BE2C (cell line): ENCODE data around the gene LYG1.
"Not testable (repeated sequence)": the region's sequence is repeated elsewhere in the genome, so short reads cannot be mapped to it uniquely, and the experiment has no call there.

Experiments
- DNase-seq: peaks from one replicate; pipeline ENCODE4 v3.0.0-alpha.2; 2020
- H3K27me3 ChIP-seq: fragments of 250-450 bp; sonication (Bioruptor Pico); 2 replicates; pipeline ENCODE4 v1.5.1; 2020; ENCODE audit warnings: mild to moderate bottlenecking
- H3K36me3 ChIP-seq: fragments of 250-450 bp; sonication (Bioruptor Pico); 2 replicates; pipeline ENCODE4 v1.5.1; 2020; ENCODE audit warnings: mild to moderate bottlenecking
- H3K4me1 ChIP-seq: fragments of 250-450 bp; sonication (Bioruptor Pico); 2 replicates; pipeline ENCODE4 v1.5.1; 2020
- H3K4me3 ChIP-seq: 2 replicates; pipeline ENCODE4 v1.5.1; 2011; ENCODE audit warnings: low read depth, low read length
- H3K9me3 ChIP-seq: fragments of 250-450 bp; sonication (Bioruptor Pico); 2 replicates; pipeline ENCODE4 v1.5.1; 2020
- TF ChIP-seq, protein P1 (sequence below): IDR thresholded peaks from 2 replicates; pipeline ENCODE4 v1.5.1; 2012; ENCODE audit warnings: mild to moderate bottlenecking, low read depth, low read length

Gene LYG1

DNA sequence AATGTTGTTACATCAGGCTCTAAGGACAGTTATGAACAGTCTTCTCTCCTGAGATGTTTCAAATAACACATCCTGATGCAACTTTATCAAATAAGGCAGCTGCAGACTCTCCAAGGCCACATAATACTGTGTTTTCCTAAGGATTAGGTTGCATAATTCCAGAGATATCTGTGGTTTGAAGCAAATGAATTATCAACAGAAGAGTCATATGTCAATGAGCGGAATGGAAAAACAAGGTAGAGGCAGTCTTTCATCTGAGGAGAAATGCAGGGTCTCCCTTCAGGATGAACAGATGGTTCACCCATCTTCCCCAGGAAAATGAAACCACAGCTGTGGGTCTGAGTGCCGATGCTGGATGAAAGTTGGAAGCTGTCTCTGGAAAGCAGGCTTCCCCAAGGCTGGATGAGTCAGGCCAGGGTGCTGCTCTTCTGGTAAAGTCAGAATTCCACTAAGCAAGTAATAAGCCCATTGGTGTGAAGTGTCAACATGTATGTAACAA is 22.2 kb downstream of the LYG1 start:
- no peak overlapping the region for H3K4me3 ChIP-seq
- no peak for DNase-seq

DNA sequence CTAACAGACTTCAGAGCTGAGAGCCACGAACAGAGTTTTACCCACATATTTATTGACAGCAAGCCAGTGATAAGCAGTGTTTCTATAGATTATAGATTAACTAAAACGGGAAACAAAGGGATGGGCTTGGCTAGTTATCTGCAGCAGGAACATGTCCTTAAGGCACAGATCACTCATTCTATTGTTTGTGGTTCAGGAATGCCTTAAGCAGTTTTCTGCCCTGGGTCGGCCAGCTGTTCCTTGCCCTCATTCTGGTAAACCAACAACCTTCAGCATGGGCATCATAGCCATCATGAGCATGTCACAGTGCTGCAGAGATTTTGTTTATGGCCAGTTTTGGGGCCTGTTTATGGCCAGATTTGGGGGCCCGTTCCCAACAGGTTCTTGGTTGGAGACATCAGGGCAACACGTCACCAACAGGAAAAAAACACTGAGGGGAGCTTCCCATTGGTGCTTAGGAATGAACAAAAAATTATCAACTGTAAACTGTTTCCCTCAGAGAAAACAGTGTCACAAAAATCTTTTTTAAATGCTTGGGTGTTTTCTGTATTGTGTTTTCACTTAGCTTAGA is 22.7 kb downstream of the LYG1 start:
- H3K4me1 ChIP-seq, H3K27me3 ChIP-seq, DNase-seq, H3K4me3 ChIP-seq, H3K9me3 ChIP-seq, H3K36me3 ChIP-seq: not testable (repeated sequence)

More for the DNA sequence above, 22.2 kb downstream of the LYG1 start:
- no peaks in the 10 kb centered on the region for H3K4me1 ChIP-seq
- H3K9me3 ChIP-seq, result no peaks in the 10 kb centered on the region
- no peaks in the 10 kb centered on the region for H3K36me3 ChIP-seq
- TF ChIP-seq, protein P1, sequence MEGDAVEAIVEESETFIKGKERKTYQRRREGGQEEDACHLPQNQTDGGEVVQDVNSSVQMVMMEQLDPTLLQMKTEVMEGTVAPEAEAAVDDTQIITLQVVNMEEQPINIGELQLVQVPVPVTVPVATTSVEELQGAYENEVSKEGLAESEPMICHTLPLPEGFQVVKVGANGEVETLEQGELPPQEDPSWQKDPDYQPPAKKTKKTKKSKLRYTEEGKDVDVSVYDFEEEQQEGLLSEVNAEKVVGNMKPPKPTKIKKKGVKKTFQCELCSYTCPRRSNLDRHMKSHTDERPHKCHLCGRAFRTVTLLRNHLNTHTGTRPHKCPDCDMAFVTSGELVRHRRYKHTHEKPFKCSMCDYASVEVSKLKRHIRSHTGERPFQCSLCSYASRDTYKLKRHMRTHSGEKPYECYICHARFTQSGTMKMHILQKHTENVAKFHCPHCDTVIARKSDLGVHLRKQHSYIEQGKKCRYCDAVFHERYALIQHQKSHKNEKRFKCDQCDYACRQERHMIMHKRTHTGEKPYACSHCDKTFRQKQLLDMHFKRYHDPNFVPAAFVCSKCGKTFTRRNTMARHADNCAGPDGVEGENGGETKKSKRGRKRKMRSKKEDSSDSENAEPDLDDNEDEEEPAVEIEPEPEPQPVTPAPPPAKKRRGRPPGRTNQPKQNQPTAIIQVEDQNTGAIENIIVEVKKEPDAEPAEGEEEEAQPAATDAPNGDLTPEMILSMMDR, result no peak
- H3K27me3 ChIP-seq, result no peaks in the 10 kb centered on the region

DNA sequence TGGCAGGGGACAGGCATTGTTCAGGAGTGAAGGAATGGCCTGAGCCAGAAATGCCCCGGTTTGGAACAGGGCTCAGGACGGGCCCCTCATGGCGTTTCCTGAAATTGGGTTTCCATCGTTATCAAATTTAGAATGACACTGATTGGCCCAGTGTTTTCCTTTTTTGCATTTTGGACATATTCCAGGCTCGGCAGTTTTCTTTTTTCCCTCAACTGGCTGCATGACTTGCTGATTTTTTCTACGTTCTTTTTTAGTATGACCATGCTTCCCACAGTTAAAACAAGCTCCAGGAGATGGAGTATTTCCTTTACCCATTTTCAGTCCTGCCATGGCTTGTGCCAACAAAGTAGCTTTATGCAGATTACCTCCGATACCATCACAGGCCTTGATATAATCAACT is 25.1 kb downstream of the LYG1 start:
- Histone ChIP-seq H3K36me3 (no peaks in the 10 kb centered on the region), H3K4me1 (no peaks in the 10 kb centered on the region), H3K9me3 (no peaks in the 10 kb centered on the region), H3K27me3 (no peaks in the 10 kb centered on the region), H3K4me3 (no peak overlapping the region)
- no peak for DNase-seq
- TF ChIP-seq, protein P1, result no peak

- Histone ChIP-seq H3K36me3 (no peaks in the 10 kb centered on the region), H3K4me3 (no peak overlapping the region), H3K4me1 (no peaks in the 10 kb centered on the region), H3K27me3 (no peaks in the 10 kb centered on the region), H3K9me3 (no peaks in the 10 kb centered on the region)
- TF ChIP-seq, protein P1, result no peak
- DNase-seq, result no peak
Measured at GRCh38 chr2:99261242-99261641, 39.8 kb downstream of the LYG1 start.

DNA sequence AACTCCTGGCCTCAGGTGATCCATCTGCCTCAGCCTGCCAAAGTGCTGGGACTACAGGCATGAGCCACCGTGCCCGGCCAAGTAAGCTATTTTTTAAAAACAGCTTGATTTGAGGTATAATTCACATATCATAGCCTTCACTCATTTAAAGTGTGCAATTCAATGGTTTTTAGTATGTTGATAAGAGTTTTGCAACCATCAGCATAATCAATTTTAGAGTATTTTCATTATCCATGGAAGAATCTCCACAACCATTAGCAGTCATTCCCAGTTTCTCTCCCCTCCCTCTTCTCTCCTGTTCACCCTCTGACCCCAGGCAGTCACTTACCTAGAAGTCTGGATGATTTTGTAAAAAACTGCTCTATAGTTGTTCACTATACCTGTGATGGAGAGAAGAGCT is 40.8 kb downstream of the LYG1 start:
- H3K27me3 ChIP-seq, result no peaks in the 10 kb centered on the region
- no peaks in the 10 kb centered on the region for H3K9me3 ChIP-seq
- H3K4me3 ChIP-seq, result no peak overlapping the region
- H3K4me1 ChIP-seq, result no peaks in the 10 kb centered on the region
- TF ChIP-seq, protein P1, result no peak
- H3K36me3 ChIP-seq, result no peaks in the 10 kb centered on the region
- no peak for DNase-seq

DNA sequence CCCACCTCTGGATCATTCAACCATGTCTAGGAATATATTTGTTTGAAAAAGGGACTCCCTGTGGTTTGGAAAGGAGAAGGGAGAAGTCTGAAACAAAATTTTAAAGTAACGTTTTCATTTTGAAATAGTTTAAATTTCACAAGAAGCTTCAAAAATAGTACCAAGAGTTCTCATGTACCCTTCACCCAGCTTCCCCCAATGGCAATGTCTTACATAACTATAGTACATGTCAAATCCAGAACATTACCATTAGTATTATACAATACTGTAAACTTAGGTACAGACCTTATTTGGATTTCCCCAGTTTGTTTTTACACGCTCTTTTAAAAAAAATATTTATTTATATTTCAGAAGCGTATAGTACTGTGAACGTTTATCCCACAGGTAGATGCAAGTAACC is 41.5 kb downstream of the LYG1 start:
- no peak for DNase-seq
- Histone ChIP-seq H3K36me3 (no peaks in the 10 kb centered on the region), H3K27me3 (no peaks in the 10 kb centered on the region), H3K4me3 (no peak overlapping the region), H3K4me1 (no peaks in the 10 kb centered on the region), H3K9me3 (no peaks in the 10 kb centered on the region)
- TF ChIP-seq, protein P1, result no peak
